Neural cell (in vitro differentiated cells): Measurements from ENCODE around the gene LTBP4. TPM values are rescaled to one million over a fixed set of nuclear protein-coding genes. Genes with fewer than 3 reads are reported as not detected.
A peak's percentile ranks its signal among the peaks of the same experiment; 100 is the strongest.

ENCODE experiments used
- H2AFZ ChIP-seq: fragments of 200-600, 300-800 bp; sonication (generic), shearing (Covaris generic); 2 replicates; pipeline ENCODE4 v1.6.0; 2014; ENCODE audit warnings: low read depth, mild to moderate bottlenecking, antibody characterized with exemption, low read length, moderate library complexity
- H3F3A ChIP-seq: fragments of 200-600 bp; shearing (Covaris generic); 2 replicates; pipeline ENCODE4 v1.6.1; 2016; ENCODE audit warnings: mild to moderate bottlenecking, moderate library complexity, mixed read lengths, antibody characterized with exemption, low read length; ENCODE audit not compliant: insufficient read depth, poor library complexity, severe bottlenecking
- H3K27ac ChIP-seq: fragments of 200-600, 300-800 bp; sonication (generic), shearing (Covaris generic); 2 replicates; pipeline ENCODE4 v1.5.1; 2014; ENCODE audit warnings: mild to moderate bottlenecking, low read length, moderate library complexity
- H3K27me3 ChIP-seq: fragments of 300-800, 200-600 bp; sonication (generic), shearing (Covaris generic); 2 replicates; pipeline ENCODE4 v1.6.0; 2014; ENCODE audit warnings: mild to moderate bottlenecking, low read depth, low read length, moderate library complexity; ENCODE audit not compliant: insufficient read depth
- H3K36me3 ChIP-seq: fragments of 300-800, 200-600 bp; sonication (generic), shearing (Covaris generic); 2 replicates; pipeline ENCODE4 v1.5.1; 2014; ENCODE audit warnings: mild to moderate bottlenecking, antibody characterized with exemption, low read length, moderate library complexity; ENCODE audit not compliant: insufficient read depth
- H3K4me2 ChIP-seq: fragments of 300-800, 200-600 bp; sonication (generic), shearing (Covaris generic); 2 replicates; pipeline ENCODE4 v1.6.0; 2014; ENCODE audit warnings: mild to moderate bottlenecking, low read length
- H3K4me3 ChIP-seq: fragments of 300-800, 200-600 bp; sonication (generic), shearing (Covaris generic); 2 replicates; pipeline ENCODE4 v1.5.1; 2014; ENCODE audit warnings: mild to moderate bottlenecking, low read length, moderate library complexity
- H3K79me2 ChIP-seq: fragments of 200-600 bp; shearing (Covaris generic); replicated peaks from 2 replicates; pipeline ENCODE4 v1.6.0; 2014; ENCODE audit warnings: mild to moderate bottlenecking, low read length, moderate library complexity; ENCODE audit not compliant: insufficient read depth
- H3K9ac ChIP-seq: fragments of 300-800, 200-600 bp; sonication (generic), shearing (Covaris generic); 2 replicates; pipeline ENCODE4 v1.6.1; 2016; ENCODE audit warnings: mild to moderate bottlenecking, low read length, mixed read lengths
- H3K9me2 ChIP-seq: fragments of 200-600 bp; shearing (Covaris generic); 2 replicates; pipeline ENCODE4 v1.6.1; 2016; ENCODE audit warnings: mild to moderate bottlenecking, low read length, mixed read lengths; ENCODE audit not compliant: insufficient read depth
- H3K9me3 ChIP-seq: fragments of 200-600, 300-800 bp; sonication (generic), shearing (Covaris generic); 2 replicates; pipeline ENCODE4 v1.6.1; 2016; ENCODE audit warnings: mild to moderate bottlenecking, mixed run types, low read length, moderate library complexity, mixed read lengths
- H4K20me1 ChIP-seq: fragments of 200-600 bp; shearing (Covaris generic); 2 replicates; pipeline ENCODE4 v1.6.1; 2016; ENCODE audit warnings: mild to moderate bottlenecking, mixed run types; ENCODE audit not compliant: insufficient read depth
- CTCF ChIP-seq: fragments of 450-650 bp; IDR thresholded peaks from 2 replicates; pipeline ENCODE4 v1.5.1; 2014; ENCODE audit warnings: antibody characterized with exemption, mild to moderate bottlenecking, moderate library complexity; ENCODE audit not compliant: poor library complexity, severe bottlenecking
- EP300 ChIP-seq: fragments of 450-650 bp; conservative IDR thresholded peaks from 2 replicates; pipeline ENCODE4 v1.6.1; 2014; ENCODE audit warnings: antibody characterized with exemption, mild to moderate bottlenecking, moderate library complexity; ENCODE audit not compliant: poor library complexity, severe bottlenecking
- EZH2 ChIP-seq: fragments of 200-600, 300-800 bp; shearing (Covaris generic), sonication (generic); IDR thresholded peaks from 2 replicates; pipeline ENCODE4 v1.6.1; 2014; ENCODE audit warnings: antibody characterized with exemption, low read length, borderline replicate concordance, mild to moderate bottlenecking; ENCODE audit not compliant: insufficient read depth, poor library complexity, severe bottlenecking
- MXI1 ChIP-seq: fragments of 450-650 bp; conservative IDR thresholded peaks from 2 replicates; pipeline ENCODE4 v1.6.1; 2014; ENCODE audit warnings: antibody characterized with exemption, mild to moderate bottlenecking; ENCODE audit not compliant: poor library complexity, severe bottlenecking
- POLR2AphosphoS5 ChIP-seq: IDR thresholded peaks from 2 replicates; pipeline ENCODE4 v1.6.1; 2012
- RAD21 ChIP-seq: fragments of 450-650 bp; conservative IDR thresholded peaks from 2 replicates; pipeline ENCODE4 v1.6.1; 2014; ENCODE audit warnings: antibody characterized with exemption, mild to moderate bottlenecking, moderate library complexity
- REST ChIP-seq: IDR thresholded peaks from 2 replicates; pipeline ENCODE4 v1.6.1; 2012; ENCODE audit warnings: borderline replicate concordance
- SMC3 ChIP-seq: fragments of 450-650 bp; conservative IDR thresholded peaks from 2 replicates; pipeline ENCODE4 v1.6.1; 2014; ENCODE audit warnings: antibody characterized with exemption, mild to moderate bottlenecking, moderate library complexity; ENCODE audit not compliant: poor library complexity
- TAF1 ChIP-seq: IDR thresholded peaks from 2 replicates; pipeline ENCODE4 v1.6.1; 2012; ENCODE audit warnings: low read depth
- polyA plus RNA-seq: library from polyadenylated mRNA; depleted of rRNA; stranded (reverse); fragments of >200 nt; gene quantifications from 2 replicates; pipeline ENCODE4 v1.2.3, GENCODE V29; 2014

Gene LTBP4
- polyA plus RNA-seq, 1 donor from 2014 or later = 55.6 TPM

GRCh38 chr19:40603071-40603388 is 1.9 kb downstream of the LTBP4 start:
- Histone ChIP-seq H3K27me3 (peaks cover 39% of the 10 kb centered on the region), H3K4me2 (no peak overlapping the region), H3K9me2 (no peaks in the 10 kb centered on the region), H3K27ac (no peak overlapping the region), H3K36me3 (no peaks in the 10 kb centered on the region), H3K9ac (no peak overlapping the region), H2AFZ (no peak overlapping the region), H3K79me2 (no peaks in the 10 kb centered on the region), H3K9me3 (no peaks in the 10 kb centered on the region), H3F3A (peaks cover 4% of the 10 kb centered on the region), H4K20me1 (no peaks in the 10 kb centered on the region), H3K4me3 (peak overlapping the region; percentile 64)
- TF ChIP-seq RAD21 (no peak), TAF1 (no peak), REST (no peak), SMC3 (no peak), CTCF (no peak), EP300 (no peak), POLR2AphosphoS5 (no peak), MXI1 (no peak), EZH2 (no peak)

- no peak overlapping the region for H2AFZ ChIP-seq
- no peaks in the 10 kb centered on the region for H3K36me3 ChIP-seq
Measured at GRCh38 chr19:40603389-40604170, 2.4 kb downstream of the LTBP4 start.

More at GRCh38 chr19:40603389-40604170, 2.4 kb downstream of the LTBP4 start:
- Histone ChIP-seq H4K20me1 (no peaks in the 10 kb centered on the region), H3K4me3 (peak overlapping the region; percentile 64), H3K9ac (peak overlapping the region; percentile 46), H3F3A (peaks cover 4% of the 10 kb centered on the region), H3K4me2 (peak overlapping the region; percentile 11), H3K79me2 (no peaks in the 10 kb centered on the region), H3K9me3 (no peaks in the 10 kb centered on the region), H3K27ac (no peak overlapping the region), H3K9me2 (no peaks in the 10 kb centered on the region), H3K27me3 (peaks cover 36% of the 10 kb centered on the region)
- TF ChIP-seq RAD21 (no peak), REST (no peak), POLR2AphosphoS5 (peak; percentile 32)
